Daoy (cell line): ENCODE results near the gene LCN2. TPM values are rescaled to one million over a fixed set of nuclear protein-coding genes. Genes with fewer than 3 reads are reported as not detected.
"Not testable (repeated sequence)": the region's sequence is repeated elsewhere in the genome, so short reads cannot be mapped to it uniquely, and the experiment has no call there.

Source experiments
- DNase-seq: peaks from one replicate; pipeline ENCODE4 v3.0.0-alpha.2; 2015; ENCODE audit warnings: low read depth
- total RNA-seq: library from RNA; depleted of rRNA; stranded (reverse); fragments of >200 nt; shearing (Covaris generic); gene quantifications from 2 replicates; pipeline ENCODE4 v1.2.3, GENCODE V29; 2014

Gene LCN2
- total RNA-seq, 1 experiment from 2014 or later, result not detected

DNA sequence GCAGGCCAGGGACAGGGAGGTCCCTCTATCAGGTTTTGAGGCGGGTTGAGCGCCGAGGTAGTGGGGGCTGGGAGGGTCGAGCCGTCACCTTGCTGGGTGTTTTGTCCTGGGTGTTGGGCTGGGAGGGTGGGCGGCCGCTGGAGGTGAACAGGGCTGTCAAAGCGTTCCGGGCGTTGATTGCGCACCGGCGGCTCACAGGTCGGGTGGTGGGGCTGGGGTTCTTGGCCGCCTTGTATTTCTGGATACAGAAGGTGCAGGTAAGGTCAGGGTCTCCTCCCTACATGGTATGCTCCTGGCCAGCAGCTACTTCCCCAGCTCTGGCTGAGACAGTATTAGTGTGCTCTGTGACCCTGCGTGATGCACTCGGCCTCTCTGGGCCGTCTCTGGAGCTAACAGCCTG lies 16.9 kb downstream of the LCN2 start:
- DNase-seq, result no peak

DNA sequence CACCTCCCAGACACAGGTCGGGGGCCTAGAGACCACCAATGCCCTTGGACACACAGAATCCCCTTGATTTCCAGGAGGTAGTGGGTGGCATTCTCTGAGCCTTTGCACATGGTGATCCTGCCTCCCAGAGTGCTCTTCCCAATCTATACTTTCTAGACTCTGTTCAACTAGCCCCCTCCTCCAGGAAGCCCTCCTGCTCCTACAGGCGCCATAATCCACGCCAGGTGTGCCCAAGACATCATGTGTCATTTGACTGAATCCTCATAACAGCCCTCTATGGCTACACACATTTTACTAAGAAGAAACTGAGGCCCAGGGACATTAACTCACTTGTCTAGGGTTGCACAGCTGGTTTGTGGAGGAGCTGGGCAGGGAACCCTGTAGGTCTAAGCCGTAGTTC lies 18.0 kb downstream of the LCN2 start:
- DNase-seq, result no peak

DNA sequence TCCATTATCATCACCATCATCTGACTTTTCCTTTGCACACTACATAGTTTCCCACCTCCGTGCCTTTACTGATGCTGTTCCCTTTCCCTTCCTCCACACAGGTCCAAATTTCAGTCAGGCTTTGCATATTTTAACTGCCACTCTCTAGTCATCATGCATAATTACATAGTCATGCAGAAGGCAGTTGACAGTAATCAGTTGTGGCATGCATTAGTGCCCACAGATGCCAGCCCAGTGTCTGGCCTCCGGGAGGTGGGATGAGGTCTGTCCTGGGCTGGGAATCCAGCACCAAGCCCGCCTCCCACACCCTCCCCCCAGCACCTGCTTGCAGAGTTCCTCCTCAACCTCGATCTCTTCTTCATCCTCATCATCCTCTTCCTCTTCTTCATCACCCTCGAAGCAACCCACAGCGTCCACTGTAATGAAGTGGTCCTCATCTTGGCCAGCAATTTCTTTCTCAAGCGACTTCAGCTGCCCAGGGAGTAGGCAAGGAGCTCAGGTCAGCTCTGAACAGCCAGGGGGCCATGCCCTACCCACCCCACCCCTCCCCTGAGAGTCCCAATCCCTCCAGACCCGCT lies 19.6 kb downstream of the LCN2 start:
- DNase-seq, result peak; percentile 32

DNA sequence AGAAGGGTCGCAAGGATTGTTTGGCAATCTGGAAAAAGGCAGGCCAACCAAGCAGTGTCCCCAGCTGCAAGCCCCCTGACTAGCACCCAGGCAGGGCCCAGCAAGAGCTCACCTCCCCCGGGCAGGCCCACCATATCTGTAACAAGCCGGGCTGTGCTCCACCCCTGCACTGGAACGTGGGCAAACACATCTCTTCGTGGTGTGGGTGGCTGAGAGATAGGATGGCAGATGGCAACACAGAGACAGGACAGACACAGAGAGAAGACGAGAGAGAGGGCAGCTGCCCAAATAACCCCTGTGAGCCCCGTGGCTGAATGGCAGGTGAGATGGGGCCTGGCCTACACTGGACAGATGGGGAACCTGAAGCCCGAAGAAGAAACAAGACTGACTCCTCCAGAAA lies 20.2 kb downstream of the LCN2 start:
- no peak for DNase-seq

DNA sequence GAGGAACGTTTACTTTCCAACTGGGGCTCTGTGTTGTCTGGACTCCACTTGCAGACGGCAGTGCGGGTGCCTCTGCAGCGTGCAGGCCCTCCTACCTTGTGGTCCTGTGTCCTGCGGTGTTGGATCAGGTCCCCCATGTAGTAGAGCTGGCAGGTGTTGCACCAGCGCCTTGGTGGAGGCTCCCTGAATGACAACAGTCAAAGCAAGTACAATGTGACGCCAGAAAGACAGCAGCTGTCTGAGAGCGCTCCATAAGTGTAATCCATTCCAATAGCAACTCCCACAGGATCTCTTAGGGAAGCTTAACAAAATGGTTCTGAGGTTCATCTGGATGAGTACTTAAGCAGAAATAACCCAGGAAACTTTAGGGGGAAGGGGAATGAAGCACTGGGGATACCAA lies 20.7 kb downstream of the LCN2 start:
- no peak for DNase-seq

DNA sequence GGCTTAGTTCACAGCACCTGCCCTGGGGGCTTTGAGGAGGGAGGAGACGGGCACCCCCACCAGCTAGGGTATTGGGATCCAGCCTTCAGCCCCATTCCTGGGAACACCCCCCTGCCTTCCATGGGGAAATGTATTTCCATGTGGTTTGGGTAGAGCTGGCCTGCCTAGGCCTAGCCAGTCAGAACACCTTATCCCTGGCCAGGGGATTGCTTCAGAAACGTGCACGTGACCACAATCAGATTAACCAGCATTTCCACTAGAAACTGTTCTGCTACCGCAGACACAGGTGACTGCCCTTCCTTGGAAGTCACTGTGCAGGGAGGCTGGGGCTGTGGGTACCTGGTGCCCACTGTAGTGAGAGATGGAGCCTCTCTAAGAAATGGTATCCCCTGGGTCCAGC lies 24.8 kb downstream of the LCN2 start:
- DNase-seq, result no peak

DNA sequence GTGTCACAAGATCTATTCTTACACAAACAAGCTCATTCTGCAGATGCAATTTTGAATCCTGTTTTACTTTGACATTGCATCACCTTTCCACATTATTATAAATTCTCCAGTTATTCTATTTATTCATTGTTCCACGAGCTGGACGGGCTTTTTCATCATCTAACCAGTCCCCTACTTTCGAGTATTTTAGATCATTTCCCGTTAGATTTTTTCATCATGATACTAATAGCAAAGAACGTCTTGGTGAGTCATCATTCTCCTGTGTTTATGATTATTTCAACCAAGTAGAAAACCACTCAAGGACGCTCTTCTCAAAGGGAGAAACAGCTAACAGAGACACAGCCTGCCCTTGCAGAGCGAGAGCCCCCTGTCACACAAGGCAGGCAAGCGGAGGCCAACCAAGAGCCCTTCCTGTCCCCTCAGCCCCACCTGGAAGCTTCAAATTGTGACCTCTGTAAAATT lies 25.9 kb downstream of the LCN2 start:
- no peak for DNase-seq

DNA sequence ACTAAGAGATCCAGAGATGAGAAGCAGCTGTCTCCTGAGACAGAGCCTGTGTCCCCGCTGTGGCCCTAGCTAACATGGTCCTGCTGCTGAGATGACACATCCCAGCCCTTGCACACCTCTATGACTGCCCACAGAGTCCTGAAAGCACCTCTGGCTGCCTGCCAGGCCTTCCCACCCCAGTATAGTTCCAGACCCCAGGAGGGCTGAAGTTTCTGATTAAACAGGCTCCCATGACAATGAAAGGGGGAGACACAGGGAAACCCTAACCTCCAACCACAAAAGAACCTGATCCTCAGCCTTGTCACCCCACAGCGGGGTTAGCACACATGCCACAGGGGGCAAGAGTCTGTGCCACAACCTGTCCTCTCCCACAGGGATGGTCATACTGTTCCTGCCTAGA lies 26.5 kb downstream of the LCN2 start:
- DNase-seq, result no peak

DNA sequence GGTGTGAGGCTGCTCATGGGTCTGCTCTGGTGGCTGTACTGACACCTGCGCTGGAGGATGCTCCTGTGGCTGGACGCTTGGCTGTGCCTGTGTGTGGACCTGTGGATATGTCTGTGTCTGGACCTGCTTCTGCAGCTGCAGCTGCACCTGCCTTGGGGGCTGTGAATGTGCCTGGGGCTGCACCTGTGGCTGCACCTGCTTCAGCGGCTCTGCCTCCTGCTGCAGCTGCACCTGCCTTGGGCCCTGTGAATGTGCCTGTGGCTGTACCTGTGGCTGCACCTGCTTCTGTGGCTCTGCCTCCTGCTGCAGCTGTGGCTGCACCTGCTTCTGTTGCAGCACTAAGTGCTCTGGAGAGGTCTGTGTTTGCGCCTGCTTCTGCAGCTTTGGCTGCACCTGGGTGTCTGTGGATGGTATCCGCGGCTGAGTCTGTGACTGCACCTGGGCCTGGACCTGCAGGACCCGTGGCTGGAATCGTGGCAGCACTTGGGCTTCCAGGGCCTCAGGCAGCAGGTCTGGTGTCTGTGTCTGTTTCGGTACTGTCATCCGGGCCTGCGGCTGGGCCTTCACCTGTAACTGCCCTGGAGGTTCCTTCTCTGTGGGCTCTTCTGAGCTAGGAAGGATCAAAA lies 29.7 kb downstream of the LCN2 start:
- no peak for DNase-seq

DNA sequence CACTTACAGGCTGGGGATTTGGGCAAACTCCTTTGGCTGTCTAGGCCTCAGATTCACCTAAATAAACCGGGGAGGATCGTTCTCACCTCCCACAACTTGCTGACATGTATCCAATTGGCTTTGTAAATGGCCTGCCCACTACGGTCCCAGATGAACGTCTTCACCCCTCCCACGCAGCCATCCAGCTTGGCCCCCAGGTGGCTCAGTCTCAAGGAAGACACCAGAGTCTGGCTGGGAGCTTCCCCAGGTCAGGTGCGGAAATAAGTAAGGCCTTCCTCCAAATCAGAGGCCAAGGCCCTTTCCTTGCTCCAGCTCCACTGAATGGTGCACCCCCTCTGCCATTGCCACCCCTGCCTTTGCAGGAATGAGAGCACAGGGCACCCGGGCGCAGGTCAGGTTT lies 30.7 kb downstream of the LCN2 start:
- no peak for DNase-seq

DNA sequence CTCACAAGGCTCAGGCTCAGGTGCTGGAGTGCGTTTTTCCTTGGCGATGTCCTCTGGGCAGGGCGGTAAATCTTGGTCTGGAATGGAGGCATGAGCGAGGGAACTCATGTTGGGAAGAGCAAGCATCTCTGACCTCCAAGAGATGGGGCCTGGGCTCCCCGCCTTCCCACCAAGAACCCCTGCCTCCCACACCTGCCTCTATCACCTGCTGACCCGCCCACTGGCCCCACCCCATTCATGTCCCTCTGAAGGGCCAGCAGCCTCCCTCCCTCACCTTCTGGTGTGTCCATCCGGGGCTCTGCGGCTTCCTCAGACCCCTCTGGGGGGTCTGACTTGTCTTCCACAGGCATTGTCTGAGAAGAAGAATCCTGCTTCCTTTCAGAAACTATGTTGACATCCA lies 31.2 kb downstream of the LCN2 start:
- DNase-seq, result no peak

DNA sequence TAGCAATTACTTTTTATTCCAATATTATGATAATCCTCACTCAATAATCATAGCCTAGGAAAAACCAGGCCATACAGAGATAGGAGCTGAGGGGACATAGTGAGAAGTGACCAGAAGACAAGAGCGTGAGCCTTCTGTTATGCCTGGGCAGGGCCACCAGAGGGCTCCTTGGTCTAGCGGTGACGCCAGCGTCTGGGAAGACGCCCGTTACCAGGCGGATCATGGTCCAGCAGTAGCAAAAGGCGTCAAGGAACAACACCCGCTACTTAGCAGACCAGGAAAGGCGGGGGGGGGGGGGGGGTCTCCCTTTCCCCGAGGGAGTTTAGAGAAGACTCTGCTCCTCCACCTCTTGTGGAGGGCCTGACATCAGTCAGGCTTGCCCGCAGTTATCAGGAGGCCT lies 32.2 kb downstream of the LCN2 start:
- not testable (repeated sequence) for DNase-seq

DNA sequence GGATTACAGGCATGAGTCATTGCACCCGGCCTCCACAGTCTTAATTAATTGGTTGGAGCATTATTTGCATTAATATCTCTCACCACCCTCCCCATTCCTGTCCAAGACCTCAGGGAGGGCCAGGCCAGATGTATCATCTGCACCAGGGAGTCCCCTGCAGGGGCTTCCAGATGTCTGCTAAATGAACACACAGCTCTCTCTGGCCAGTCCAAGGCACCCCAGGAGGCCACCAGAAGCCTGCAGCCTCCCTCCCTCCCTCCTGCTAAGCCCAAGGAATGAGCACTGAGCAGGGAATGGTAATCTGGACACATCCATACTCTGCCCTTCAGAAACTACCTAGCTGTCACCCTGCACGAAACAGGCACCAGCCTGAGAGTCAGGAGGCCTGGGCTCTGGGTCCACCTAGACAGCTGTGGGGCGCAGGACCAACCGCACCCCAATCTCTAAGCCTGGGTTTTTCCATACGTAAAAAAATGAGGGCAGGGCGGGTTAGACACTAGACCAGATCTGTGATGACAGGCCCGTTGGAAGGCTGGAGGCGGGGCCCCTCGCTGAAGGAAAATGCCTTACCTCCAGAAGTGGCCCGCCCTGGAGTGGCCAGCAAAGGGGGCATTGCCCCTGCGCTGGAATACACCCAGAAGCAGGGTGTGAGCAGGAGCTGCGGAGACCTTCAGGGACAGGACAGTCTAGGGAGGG lies 33.8 kb downstream of the LCN2 start:
- no peak for DNase-seq

DNA sequence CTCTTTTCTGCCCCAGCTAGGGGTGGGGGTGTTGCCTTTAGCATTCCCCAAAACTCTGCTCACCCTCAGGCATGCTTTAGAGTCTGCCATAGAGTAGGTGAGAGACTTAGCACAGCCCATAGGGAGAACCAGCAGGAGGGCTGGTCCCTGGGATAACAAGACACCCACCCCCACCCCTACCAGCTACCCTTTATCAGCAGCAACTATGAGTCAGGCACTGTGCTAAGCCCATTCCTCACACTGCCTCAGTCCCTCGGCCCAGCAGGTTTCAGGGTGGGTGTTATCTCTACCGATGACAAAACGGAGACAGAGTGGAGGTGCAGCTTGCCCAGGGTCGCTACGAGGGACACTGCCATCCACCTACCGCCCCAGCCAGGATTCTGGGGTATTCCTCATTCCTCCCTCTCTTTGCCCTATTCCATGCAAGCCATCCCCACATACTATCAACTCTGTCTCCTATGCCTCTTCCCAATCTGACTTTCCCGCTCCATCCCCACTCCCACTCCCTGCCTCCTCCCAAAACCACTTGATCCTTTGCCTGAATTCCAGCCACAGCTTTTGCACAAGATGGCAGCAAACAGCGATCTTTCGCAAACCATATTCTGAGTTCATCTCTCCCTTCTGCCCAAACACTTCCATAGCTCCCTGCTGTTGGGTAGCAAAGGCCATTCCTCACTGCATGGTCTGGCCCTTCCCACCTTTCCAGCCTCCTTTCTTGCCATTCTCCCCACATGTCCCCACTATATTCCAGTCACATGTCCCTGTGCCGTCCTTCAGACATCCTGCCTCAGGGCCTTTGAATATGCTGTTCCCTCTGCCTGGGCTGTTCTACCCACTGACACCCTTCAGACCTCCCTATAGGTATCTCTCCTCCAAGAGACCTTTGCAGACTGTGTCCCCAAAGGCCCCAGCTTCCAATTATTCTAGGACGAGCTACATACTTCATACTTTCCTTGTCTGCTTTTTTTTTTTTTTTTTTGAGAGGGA lies 37.0 kb downstream of the LCN2 start:
- DNase-seq, result no peak

DNA sequence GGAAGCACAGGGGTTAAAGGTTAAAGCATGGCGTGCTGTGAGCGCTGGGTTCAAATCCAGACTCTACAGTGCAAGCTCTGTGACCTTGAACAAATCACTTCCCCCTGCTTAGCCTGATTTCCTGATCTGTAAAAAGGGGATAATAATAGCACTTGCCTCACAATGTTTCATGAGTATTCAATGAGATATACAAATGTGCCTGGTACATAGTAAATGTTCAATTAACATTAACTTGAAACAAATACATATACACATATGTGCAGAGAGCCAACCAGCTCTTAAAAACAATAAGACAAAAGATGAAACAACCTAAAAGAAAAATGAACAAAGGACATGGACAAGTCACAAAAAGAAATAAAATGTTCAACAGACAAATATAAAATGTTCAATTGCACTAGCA lies 38.1 kb downstream of the LCN2 start:
- DNase-seq, result no peak

DNA sequence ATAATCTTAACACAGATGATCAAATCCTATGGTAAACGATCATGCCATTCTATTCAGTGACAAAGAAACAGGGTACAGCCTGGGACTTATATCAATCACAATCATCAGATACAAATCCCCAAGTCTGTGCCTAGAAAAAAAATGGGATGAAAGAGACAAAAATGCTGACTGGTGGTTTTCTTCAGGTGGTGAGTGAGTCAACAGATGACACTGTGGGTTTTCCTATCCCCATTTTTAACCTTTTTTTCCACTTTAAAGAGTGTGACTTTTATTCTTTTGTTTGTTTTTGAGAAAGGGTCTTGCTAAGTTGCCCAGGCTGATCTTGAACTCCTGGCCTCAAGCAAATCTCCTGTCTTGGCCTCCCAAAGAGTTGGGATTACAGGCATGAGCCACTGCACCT lies 39.0 kb downstream of the LCN2 start:
- no peak for DNase-seq

DNA sequence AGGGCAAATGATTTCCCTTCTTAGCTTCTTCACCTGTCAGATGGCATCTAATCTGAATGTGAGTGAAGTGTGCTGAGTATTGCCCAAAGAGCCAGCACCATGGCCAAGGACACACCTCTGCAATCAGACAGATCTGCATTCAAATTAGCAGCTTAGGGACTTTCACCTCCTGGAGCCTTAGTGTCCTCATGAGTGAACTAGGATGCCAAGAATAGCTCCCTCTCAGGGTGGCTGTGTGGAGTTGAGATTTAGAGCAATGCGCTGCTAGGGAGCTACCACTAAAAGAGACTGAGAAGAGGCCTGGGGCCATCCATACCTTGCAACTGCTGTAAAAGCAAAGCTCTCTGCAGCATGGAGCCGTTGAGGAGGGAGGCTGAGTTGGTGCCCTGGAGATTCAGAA lies 40.8 kb downstream of the LCN2 start:
- DNase-seq, result no peak

DNA sequence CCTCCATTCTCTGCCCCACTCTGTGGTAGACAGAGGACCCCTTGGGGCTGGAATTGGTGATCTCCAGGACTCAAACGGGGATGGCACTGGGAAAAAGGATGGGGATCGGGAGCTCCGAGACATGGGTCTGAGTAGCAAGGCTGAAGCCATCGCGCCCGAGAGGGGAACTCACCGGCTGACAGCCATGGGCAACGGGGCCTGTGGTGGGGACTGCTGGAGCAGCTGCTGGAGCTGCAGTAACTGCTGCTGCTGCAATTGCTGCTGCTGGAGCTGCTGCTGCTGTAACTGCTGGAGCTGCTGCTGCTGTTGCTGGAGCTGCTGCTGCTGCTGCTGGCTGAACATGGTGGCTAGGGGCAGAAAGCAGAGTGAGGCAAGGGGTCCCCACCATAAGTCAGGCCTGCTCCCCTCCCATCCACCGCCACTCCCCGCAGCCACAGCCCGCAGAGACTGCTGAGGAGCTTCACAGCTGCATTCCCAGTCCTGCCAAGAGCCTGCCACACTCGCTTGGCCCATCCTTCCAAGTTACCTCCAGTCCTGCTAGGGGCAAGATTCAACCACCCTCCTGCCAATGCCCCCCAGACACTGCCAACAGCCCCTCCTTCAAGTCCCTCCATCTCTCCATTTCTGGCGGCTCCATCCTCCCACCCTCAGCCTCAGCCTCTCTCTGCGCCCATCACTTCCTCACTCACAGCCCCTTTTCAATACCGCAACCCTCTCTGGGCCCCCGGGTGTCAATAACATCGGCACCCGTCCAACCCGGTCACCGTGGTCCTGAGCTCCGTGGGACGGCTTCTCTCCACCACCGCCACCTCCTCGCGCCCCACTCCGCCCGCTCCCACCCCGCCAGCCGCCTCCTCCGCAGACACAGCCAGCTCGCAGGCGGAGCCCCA lies 41.5 kb downstream of the LCN2 start:
- DNase-seq, result no peak

DNA sequence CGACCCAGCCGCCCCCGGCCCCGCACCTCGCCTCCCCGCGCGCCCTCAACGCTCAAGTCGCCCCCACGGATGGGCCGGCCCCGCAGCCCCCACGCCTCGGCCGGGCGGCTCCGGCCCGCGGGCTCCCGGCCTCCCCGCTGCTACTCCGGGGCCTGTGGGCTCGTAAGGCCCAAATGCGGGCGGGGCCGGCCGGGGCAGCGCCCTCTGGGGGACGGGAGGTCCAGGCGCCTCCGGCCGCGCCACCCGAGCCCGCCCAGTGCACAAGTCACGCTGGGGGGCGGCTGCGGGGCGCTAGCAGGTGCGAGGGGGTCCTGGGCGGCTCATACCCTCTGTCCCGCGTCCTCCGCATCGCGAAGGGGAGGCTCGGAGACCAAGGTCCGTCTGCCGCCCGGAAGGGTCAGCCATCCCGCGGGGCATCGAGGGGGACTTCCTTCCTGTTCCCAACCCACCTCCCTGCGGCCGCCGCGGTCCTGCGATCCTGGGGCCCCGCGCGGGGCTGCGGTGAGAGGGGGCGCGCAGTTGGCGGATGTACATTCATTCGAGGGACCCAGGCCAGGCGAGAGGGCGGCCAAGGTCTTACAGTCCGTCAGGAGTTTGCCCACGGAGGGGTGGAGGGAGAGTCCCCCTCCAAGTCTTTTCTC lies 42.3 kb downstream of the LCN2 start, which contains the start of gene CIZ1:
TSS of gene CIZ1 (minus strand) at position 167 of the 641 bp plus-strand sequence. CDS start 715 bp downstream, outside the sequence.
- DNase-seq, result peak; percentile 89

DNA sequence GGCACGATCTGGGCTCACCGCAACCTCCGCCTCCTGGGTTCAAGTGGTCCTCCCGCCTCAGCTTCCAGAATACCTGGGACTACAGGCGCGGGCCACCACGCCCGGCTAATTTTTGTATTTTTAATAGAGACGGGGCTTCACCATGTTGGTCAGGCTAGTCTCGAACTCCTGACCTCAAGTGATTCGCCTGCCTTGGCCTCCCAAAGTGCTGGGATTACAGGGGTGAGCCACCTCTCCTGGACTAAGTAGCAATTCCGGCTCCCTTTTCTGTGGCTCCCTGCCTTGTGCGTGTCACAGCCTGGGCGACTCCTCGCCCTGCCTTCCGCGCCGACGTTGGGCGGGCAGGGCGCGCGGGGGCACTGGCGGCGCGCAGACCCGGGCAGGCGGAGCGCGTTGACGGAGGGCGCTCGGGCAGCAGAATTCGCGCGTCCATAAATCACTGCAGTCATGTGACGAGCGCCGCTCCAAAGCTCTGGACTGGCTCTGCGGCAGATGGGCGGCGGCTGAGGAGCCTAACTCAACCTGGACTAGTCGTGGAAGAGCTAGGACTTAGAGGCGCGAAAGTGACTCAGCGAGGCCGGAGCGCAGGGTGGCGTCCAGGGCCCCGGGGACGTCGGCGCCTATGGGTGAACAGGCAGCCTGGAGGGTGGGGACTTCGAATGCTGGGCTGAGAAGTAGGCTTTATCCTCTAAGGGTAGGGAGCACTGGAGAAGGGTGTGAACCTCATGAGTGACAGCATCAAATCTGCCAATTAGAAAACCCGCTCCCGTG lies 43.5 kb downstream of the LCN2 start:
- peak; percentile 89 for DNase-seq
